HepG2 (cell line): ENCODE data around the gene TP53BP2. TPM values are rescaled to one million over a fixed set of nuclear protein-coding genes. Genes with fewer than 3 reads are reported as not detected.
"Not testable (repeated sequence)": the region's sequence is repeated elsewhere in the genome, so short reads cannot be mapped to it uniquely, and the experiment has no call there.

ENCODE experiments used
- ATAC-seq: fragments of 200-7000 bp; cut with Tn5 transposase; 3 replicates; pipeline ENCODE4 v1.9.1; 2020; ENCODE audit warnings: mild to moderate bottlenecking, moderate library complexity
- BruUV-seq: library from RNA; stranded (reverse); fragments of 400-500 nt; replicated peaks from 2 replicates; lab custom pipeline; 2021; lab: Mats Ljungman, UMichigan
- CTCF ChIA-PET: fragments of 300-600 bp; formaldehyde crosslinking; extraction: SDS; loops from one replicate; lab custom pipeline; 2021; ENCODE audit warnings: low total read pairs, inconsistent platforms, low intra/inter-chr PET ratio; lab: Yijun Ruan, JAX
- POLR2A ChIA-PET: fragments of 350-600 bp; sonication (Branson Sonifier 250); formaldehyde crosslinking; loops from one replicate; lab custom pipeline; 2020; ENCODE audit warnings: antibody characterized with exemption, inconsistent platforms; lab: Yijun Ruan, JAX
- DNase-seq: peaks from one replicate; pipeline ENCODE4 v3.0.0-alpha.2; 2015; ENCODE audit warnings: low spot score
- FAIRE-seq: peaks from 3 replicates; lab custom pipeline; 2011; peaks lifted over from hg19 to GRCh38; lab: Jason Lieb, UNC
- H2AFZ ChIP-seq: one replicate; pipeline ENCODE4 v1.6.1; 2011; ENCODE audit warnings: low read length, inconsistent platforms
- H3K27ac ChIP-seq: fragments of 300-600 bp; 3 replicates; pipeline ENCODE4 v1.8.0; 2011; ENCODE audit warnings: mixed run types, mild to moderate bottlenecking, mixed read lengths, low read length, inconsistent platforms; ENCODE audit not compliant: insufficient read depth; ENCODE audit errors: extremely low read length
- H3K27me3 ChIP-seq, 2 experiments: fragments of 200-600 bp in 1 of 2; 2 replicates in 1 of 2; 3 replicates in 1 of 2; pipeline versions ENCODE4 v1.6.0 to v1.8.0; 2011; ENCODE audit warnings: low read length in 2 of 2, mild to moderate bottlenecking in 2 of 2, moderate library complexity in 2 of 2, inconsistent platforms in 1 of 2; ENCODE audit not compliant: insufficient read depth in 2 of 2, control insufficient read depth in 1 of 2
- H3K36me3 ChIP-seq, 2 experiments: fragments of 200-600 bp in 1 of 2; replicated peaks in 1 of 2; 2 replicates in 1 of 2; 3 replicates in 1 of 2; pipeline versions ENCODE4 v1.5.1 to v1.8.0; 2011; ENCODE audit warnings: low read length in 2 of 2, inconsistent platforms in 1 of 2; ENCODE audit not compliant: insufficient read depth in 2 of 2, control insufficient read depth in 1 of 2
- H3K4me1 ChIP-seq: 2 replicates; pipeline ENCODE4 v1.5.1; 2012; ENCODE audit warnings: low read length, inconsistent platforms; ENCODE audit not compliant: insufficient read depth
- H3K4me2 ChIP-seq: 2 replicates; pipeline ENCODE4 v1.6.0; 2011; ENCODE audit warnings: low read depth, low read length, inconsistent platforms
- H3K4me3 ChIP-seq, 3 experiments: fragments of 200-600 bp in 1 of 3; sonication (generic), shearing (Covaris generic) in 1 of 3; replicated peaks in 1 of 3; 2 replicates each; pipeline ENCODE4 v1.5.1; 2011 to 2016; ENCODE audit warnings: low read length in 3 of 3, inconsistent platforms in 2 of 3, low read depth in 2 of 3, mild to moderate bottlenecking in 2 of 3, control low read depth in 1 of 3, mixed read lengths in 1 of 3; ENCODE audit not compliant: insufficient read depth in 1 of 3
- H3K79me2 ChIP-seq: one replicate; pipeline ENCODE4 v1.6.1; 2011; ENCODE audit warnings: low read length, inconsistent platforms; ENCODE audit not compliant: insufficient read depth
- H3K9ac ChIP-seq: 2 replicates; pipeline ENCODE4 v1.6.0; 2011; ENCODE audit warnings: mild to moderate bottlenecking, low read depth, low read length, inconsistent platforms; ENCODE audit not compliant: insufficient read depth
- H3K9me3 ChIP-seq: 2 replicates; pipeline ENCODE4 v1.5.1; 2012; ENCODE audit warnings: mild to moderate bottlenecking, low read length
- H4K20me1 ChIP-seq: 2 replicates; pipeline ENCODE4 v1.6.0; 2011; ENCODE audit warnings: inconsistent platforms, mild to moderate bottlenecking, low read length, moderate library complexity; ENCODE audit not compliant: insufficient read depth
- CREM ChIP-seq, 2 experiments: sonication (generic) in 1 of 2; formaldehyde crosslinking in 1 of 2; IDR thresholded peaks; 2 replicates each; pipeline versions ENCODE4 v1.4.0 to v1.6.1; 2016 to 2020; ENCODE audit warnings: antibody characterized with exemption in 1 of 2, mild to moderate bottlenecking in 1 of 2, missing genetic modification reagents in 1 of 2
- LBX2 ChIP-seq: sonication (generic); formaldehyde crosslinking; IDR thresholded peaks from 2 replicates; pipeline ENCODE4 v1.5.0; 2020; ENCODE audit warnings: missing genetic modification reagents, mild to moderate bottlenecking, borderline replicate concordance
- MXD3 ChIP-seq: IDR thresholded peaks from 2 replicates; pipeline ENCODE4 v1.6.1; 2016; ENCODE audit warnings: mild to moderate bottlenecking, missing biosample characterization, missing genetic modification reagents
- NR3C1 ChIP-seq: sonication (generic); formaldehyde crosslinking; IDR thresholded peaks from 2 replicates; pipeline ENCODE4 v1.4.0; 2020; ENCODE audit warnings: missing genetic modification reagents
- PHF8 ChIP-seq: sonication (generic); formaldehyde crosslinking; IDR thresholded peaks from 2 replicates; pipeline ENCODE4 v1.5.0; 2020; ENCODE audit warnings: missing genetic modification reagents
- THAP11 ChIP-seq: IDR thresholded peaks from 2 replicates; pipeline ENCODE4 v1.6.1; 2016; ENCODE audit warnings: missing biosample characterization, missing genetic modification reagents
- ZNF343 ChIP-seq: sonication (generic); formaldehyde crosslinking; IDR thresholded peaks from 2 replicates; pipeline ENCODE4 v1.4.0; 2020; ENCODE audit warnings: mild to moderate bottlenecking, missing genetic modification reagents
- ZNF362 ChIP-seq: sonication (generic); formaldehyde crosslinking; IDR thresholded peaks from 2 replicates; pipeline ENCODE4 v1.4.0; 2020; ENCODE audit warnings: missing genetic modification reagents, mild to moderate bottlenecking, borderline replicate concordance
- ZNF556 ChIP-seq: sonication (generic); formaldehyde crosslinking; IDR thresholded peaks from 2 replicates; pipeline ENCODE4 v1.4.0; 2020; ENCODE audit warnings: mild to moderate bottlenecking, missing genetic modification reagents, borderline replicate concordance
- WGBS: methylation state at CpG from one replicate; pipeline ENCODE4 v1.1.6; 2017; ENCODE audit warnings: low lambda C conversion rate; 5-methylcytosine and 5-hydroxymethylcytosine counted together
- in situ Hi-C: cut with HindIII; loops from 2 replicates; pipeline ENCODE4 v1.10.0; 2017; ENCODE audit warnings: low pct_unique_long_range_greater_than_20kb; ENCODE audit not compliant: extremely low pct_ligation_motif_present
- intact Hi-C: fragments of 100-400 bp; cut with micrococcal nuclease; formaldehyde crosslinking; loops from one replicate; pipeline ENCODE4 v1.10.0; 2022; ENCODE audit not compliant: unreplicated experiment
- polyA plus RNA-seq, 8 experiments: library from polyadenylated mRNA; depleted of rRNA in 3 of 8; stranded (reverse) in 7 of 8; unstranded in 1 of 8; fragments of >200 nt; fragmentation: Illumina TruSeq in 4 of 8; extraction: Trizol in 4 of 8; gene quantifications; 2 replicates each; pipeline versions ENCODE4 v1.2.1 to v1.2.3, GENCODE V29; 2011 to 2016; ENCODE audit warnings: low read depth in 4 of 8, missing spikeins in 1 of 8, mixed read lengths in 1 of 8; ENCODE audit not compliant: insufficient read depth in 1 of 8
- total RNA-seq, 5 experiments: library from RNA; depleted of rRNA; stranded (reverse); fragments of >200 nt; fragmentation: Illumina TruSeq; extraction: Trizol; gene quantifications; 2 replicates each; pipeline ENCODE4 v1.2.3, GENCODE V29; 2016; ENCODE audit warnings: low read depth in 1 of 5

The TP53BP2 gene
- total and polyA plus RNA-seq, 2 of the 13 experiments (the other 11 are each of a cell fraction or from before 2014, with no cell fraction given) = 10.0 to 14.0 TPM

GRCh38 chr1:223864599-223865368 lies 19.0 kb upstream of the TP53BP2 start:
- POLR2A ChIA-PET, H3K4me1 ChIP-seq, H2AFZ ChIP-seq, DNase-seq, BruUV-seq, H4K20me1 ChIP-seq, H3K27me3 ChIP-seq, CTCF ChIA-PET, H3K9ac ChIP-seq, FAIRE-seq, H3K4me2 ChIP-seq, ATAC-seq, H3K4me3 ChIP-seq, H3K36me3 ChIP-seq, H3K79me2 ChIP-seq, H3K9me3 ChIP-seq, intact Hi-C loops, H3K27ac ChIP-seq, in situ Hi-C loops: not testable (repeated sequence)
- 76% methylated on average over 15 of the region's 19 CpGs for WGBS

- WGBS = 45% methylated on average over 9 of the region's 17 CpGs
- ChIA-PET POLR2A (no interaction called here), CTCF (no interaction called here)
- TF ChIP-seq CREM (IDR thresholded peaks at IDR 0.05) = no peak
- TF ChIP-seq CREM (CRISPR knock-in tag; IDR thresholded peaks at IDR 0.05) = no peak
- TF ChIP-seq LBX2 (CRISPR knock-in tag) = no peak
- TF ChIP-seq NR3C1 (CRISPR knock-in tag) = no peak
- no peak for TF ChIP-seq PHF8 (CRISPR knock-in tag)
- no peak for TF ChIP-seq MXD3 (CRISPR knock-in tag)
- no peak for TF ChIP-seq ZNF343
- no peak for TF ChIP-seq THAP11 (CRISPR knock-in tag)
- no peak for TF ChIP-seq ZNF362 (CRISPR knock-in tag)
- no peak for TF ChIP-seq ZNF556 (CRISPR knock-in tag)
- Histone ChIP-seq H3K4me2 (no peak overlapping the region), H4K20me1 (no peaks in the 10 kb centered on the region), H3K27ac (no peak overlapping the region), H3K36me3 (no peaks in the 10 kb centered on the region), H3K9ac (no peak overlapping the region), H2AFZ (no peak overlapping the region), H3K4me1 (no peaks in the 10 kb centered on the region), H3K4me3 (no peak overlapping the region), H3K79me2 (no peaks in the 10 kb centered on the region), H3K27me3 (peaks cover 0 to 3% of the 10 kb centered on the region in 2 experiments; a peak in 1 of 5 replicates), H3K9me3 (no peaks in the 10 kb centered on the region)
- BruUV-seq = no TSS peak
- FAIRE-seq (no peak), ATAC-seq (no peak), DNase-seq (no peak)
- intact Hi-C loops = no loop called here
- in situ Hi-C loops = no loop called here
Measured at GRCh38 chr1:223864084-223864483, 18.3 kb upstream of the TP53BP2 start.
